ENCODE measurements around the gene DYNLT2.

- TF ChIP-seq CTCF (IDR thresholded peaks at IDR 0.05) (peak; percentile 95 to 99 (median 97)), POLR2A (IDR thresholded peaks at IDR 0.05) (no peak)
Observed at GRCh38 chr6:169789944-169790927, 38.9 kb upstream of the DYNLT2 start.

Measured in tibial nerve (tissue), 3 donors.